ENCODE data around the gene TRIM50.
A peak's percentile ranks its signal among the peaks of the same experiment; 100 is the strongest.
"Not testable (repeated sequence)": the region's sequence is repeated elsewhere in the genome, so short reads cannot be mapped to it uniquely, and the experiment has no call there.

The TRIM50 gene

GRCh38 chr7:73318656-73319204 is 9.2 kb downstream of the TRIM50 start:
- not testable (repeated sequence) for DNase-seq (ENCODE audit: insufficient read length, low spot score); FAIRE-seq

GRCh38 chr7:73316521-73316920 is 11.4 kb downstream of the TRIM50 start:
- FAIRE-seq (no peak), DNase-seq (ENCODE audit: insufficient read length, low spot score) (no peak)

GRCh38 chr7:73314271-73314670 is 13.6 kb downstream of the TRIM50 start:
- FAIRE-seq (no peak), DNase-seq (ENCODE audit: insufficient read length, low spot score) (no peak)

DNA sequence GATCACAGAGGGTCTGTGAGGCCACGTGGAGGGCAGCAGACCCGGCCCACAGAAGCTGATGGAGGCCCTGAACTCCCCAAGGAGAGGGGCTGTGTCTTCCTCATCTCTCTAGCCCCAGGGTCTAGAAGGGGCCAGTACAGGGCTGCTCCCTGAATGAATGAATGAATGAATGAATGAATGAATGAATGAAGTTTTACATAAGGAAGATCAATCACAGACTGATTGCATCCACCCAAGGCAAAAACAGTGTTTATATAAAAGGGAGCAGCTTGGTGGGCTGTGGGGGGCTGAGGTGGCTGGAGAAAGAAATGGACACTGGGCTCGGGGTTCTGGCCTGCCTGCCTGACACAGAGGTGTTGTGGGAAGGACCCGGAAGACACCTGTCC is 14.4 kb downstream of the TRIM50 start:
- no peak for DNase-seq (ENCODE audit: insufficient read length, low spot score)
- no peak for FAIRE-seq

DNA sequence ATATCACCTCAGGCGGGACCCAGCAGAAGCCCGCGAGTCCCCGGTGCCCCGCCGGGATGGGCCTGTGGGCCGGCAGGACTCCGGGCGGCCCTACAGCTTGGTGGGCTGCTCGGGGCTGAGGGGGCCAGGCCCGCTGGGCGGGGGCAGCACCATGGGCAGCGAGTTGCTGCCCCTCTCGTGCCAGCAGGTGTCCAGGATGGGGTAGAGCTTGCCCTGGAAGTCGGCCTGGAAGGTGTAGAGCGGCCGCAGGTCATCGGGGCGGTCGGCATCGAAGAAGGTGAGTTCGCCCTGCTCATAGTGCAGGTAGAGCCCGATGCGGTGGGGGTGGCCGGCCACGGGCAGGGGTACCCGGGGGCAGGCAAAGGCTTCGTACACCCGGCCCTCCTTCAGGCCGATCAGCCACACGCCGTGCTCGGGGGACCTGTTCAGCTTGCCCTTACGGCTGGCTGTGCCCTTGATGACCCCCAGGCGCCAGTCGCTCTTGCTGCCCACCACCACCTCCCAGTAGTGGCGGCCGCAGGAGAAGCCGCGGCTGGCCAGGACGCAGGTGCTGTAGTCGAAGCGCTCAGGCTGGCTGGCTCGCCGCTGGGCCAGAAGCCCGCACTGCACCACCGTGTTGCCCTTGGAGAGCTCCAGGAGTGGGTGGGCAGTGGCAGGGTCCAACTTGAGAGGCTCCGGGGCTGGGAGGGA is 14.9 kb downstream of the TRIM50 start:
- FAIRE-seq: no peak
- no peak for DNase-seq (ENCODE audit: insufficient read length, low spot score)

DNA sequence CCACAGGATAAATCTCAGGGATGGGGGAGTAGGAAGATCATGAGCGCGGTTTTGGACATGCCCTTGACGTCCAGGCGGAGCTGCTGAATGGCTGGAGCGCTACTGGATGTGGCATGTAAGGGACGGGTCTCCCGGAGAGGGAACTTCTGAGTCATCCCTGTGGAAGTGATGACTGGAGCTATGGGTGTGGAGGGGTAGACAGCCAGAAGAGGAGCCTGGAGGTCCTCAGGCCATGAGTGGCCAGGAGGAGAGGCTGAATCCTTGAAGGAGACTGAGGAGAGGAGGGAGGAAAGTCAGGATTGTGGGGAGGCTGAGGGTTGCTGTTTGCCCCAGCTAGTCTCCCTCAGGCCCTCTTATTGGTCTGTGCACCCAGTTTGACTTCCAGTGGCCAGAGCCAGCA is 16.5 kb downstream of the TRIM50 start:
- not testable (repeated sequence) for DNase-seq (ENCODE audit: insufficient read length, low spot score); FAIRE-seq

DNA sequence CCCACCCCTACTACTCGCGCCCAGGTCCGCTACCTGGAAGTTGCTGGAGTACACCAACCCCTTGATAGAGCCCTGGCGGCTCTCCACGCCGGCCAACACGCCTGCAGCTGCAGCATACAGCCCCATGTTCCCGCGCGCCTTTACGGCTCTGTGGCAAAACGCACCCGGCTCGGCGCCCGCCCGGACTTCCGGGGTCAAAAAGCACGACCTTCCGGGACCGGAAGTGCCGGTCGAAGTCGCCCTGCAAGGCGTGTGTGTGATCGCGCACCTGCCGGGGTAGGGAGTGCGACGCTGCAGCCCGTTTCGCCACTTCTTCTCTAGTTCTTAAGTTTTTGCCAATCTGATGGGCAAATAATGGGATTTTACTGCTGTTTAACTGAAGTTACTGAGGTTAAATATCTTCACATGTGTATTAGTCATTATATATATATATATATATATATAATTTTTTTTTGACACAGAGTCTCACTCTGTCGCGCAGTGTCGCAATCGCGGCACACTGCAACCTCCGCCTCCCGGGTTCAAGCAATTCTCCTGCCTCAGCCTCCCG is 19.1 kb downstream of the TRIM50 start, which contains the start of gene NSUN5:
NSUN5 (minus strand) TSS at position 162 of the 550 bp plus-strand sequence; CDS start at position 126, 36 bp downstream.
- DNase-seq (ENCODE audit: insufficient read length, low spot score) (peak; percentile 96), FAIRE-seq (no peak)

DNA sequence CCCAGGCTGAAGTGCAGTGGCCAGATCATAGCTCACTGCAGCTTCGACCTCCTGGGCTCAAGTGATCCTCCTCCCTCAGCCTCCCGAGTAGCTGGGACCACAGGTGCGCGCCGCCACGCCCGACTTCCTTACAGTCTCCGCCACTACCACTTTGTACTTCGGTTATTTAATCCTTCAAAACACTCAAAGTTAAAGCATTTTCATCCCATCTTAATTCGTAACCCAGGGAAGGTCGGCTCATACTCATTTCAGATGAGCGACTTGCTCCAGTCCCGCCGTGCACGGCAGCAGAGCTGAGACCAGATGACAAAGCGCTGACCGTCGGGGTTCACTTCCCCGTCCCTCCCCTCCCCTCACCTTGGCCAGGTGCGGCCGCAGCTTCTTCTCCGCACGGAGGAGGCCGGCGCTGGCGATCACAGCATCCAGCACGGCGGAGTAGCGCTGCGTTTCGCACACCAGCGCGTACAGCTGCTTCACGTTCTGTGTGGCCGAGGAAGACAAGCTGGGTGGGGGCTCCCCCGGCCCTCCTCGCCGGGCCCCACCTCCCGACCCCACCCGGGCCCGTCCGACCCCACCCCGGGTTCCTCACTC is 19.7 kb downstream of the TRIM50 start:
- FAIRE-seq: no peak
- DNase-seq (ENCODE audit: insufficient read length, low spot score): peak; percentile 17

GRCh38 chr7:73307436-73307835 is 20.4 kb downstream of the TRIM50 start:
- DNase-seq (ENCODE audit: insufficient read length, low spot score) (no peak), FAIRE-seq (no peak)

DNA sequence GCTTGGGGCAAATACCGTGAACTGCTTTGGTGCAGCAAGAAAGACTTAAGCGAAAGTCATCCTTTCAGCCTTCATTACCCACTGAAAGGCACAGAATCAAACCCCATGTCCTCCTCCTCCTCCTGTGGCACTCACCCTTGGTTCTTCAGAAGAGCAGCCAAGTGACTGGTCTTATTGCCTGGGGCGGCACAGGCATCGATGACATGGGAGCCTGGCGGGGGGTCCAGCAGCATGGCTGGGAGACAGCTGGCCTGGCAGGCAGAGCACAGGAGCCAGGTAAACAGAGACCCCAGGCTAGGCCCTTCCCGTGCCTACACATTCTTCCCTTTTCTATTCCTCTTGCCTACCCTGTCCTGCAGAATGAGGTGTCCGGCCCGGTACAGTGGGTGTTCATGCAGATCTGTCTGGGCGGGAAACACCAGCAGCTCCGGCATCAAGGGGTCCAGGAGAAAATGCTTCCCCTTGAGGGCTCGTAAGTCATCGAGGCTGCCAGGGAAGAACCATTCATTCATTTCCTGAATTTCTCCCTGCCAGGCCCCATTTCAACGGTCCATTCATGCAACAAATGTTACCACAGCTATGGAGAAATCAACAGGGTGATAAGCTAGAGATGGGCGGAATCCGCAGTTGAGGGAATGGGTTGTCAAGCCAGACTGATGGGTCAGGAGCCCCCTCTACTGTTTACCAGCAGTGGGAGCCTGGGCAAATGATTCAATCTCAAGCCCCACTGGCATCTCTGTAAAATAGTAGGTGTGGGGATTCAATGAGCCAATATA is 23.1 kb downstream of the TRIM50 start:
- FAIRE-seq; DNase-seq (ENCODE audit: insufficient read length, low spot score): not testable (repeated sequence)

DNA sequence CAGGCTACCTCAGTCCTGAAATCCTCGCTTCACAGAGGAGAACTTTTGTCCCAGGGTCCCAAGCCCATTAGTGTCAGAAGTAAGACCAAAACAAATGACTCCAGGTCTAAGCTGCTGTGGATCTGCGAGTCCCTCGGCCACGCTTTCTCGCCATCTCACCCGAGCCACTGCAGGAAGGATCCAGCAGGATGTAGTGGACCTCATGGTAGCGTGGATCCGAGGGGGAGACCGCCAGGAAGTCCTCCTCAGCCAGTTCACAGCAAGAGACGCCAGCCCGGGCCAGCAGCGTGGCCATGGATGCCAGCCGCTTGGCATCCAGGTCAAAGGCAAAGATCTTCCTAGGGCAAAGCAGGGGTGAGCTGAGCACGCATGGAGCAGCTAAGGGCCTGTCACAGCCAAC is 23.8 kb downstream of the TRIM50 start:
- no peak for DNase-seq (ENCODE audit: insufficient read length, low spot score)
- no peak for FAIRE-seq

GRCh38 chr7:73303546-73303945 is 24.3 kb downstream of the TRIM50 start:
- DNase-seq (ENCODE audit: insufficient read length, low spot score): no peak
- no peak for FAIRE-seq

DNA sequence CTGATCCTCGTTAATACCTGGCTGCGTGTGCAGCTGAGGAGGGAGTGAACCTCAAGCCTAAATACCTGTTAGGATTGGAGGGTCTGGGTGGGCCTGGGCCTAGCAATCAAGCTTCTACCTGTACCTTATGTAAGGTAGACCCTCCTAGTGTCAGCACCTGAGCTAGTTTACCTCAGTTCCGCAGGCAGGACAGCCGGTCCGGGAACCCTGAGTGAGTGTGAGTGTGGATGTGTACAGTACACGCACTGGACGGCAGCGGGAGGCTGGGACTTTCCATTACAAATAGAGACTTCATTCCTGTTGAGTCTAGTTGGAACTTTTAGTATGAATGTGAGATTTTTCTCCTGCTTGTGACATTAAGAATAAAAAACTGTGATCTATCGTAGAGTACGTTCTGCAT is 25.0 kb downstream of the TRIM50 start:
- FAIRE-seq; DNase-seq (ENCODE audit: insufficient read length, low spot score): not testable (repeated sequence)

DNA sequence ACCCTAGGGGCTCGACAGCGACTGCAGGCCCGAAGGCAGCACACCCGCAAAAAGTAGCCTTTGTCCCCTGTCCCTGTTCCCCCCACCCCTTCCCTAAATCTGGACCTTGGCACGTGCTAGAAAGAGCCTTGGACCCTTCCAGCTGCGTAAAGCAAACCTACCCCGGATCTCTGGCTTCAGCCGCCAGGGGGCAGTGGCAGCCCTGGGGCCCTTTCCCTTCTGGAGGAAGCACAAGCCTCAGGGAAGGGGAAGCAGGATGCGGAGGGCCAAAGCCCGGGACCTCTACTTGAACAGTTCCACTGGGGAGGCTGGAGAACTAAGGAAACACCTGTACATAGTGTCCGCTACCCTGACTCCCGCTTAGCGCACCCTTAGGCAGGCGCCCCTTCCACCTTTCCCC is 26.8 kb downstream of the TRIM50 start:
- FAIRE-seq; DNase-seq (ENCODE audit: insufficient read length, low spot score): not testable (repeated sequence)

DNA sequence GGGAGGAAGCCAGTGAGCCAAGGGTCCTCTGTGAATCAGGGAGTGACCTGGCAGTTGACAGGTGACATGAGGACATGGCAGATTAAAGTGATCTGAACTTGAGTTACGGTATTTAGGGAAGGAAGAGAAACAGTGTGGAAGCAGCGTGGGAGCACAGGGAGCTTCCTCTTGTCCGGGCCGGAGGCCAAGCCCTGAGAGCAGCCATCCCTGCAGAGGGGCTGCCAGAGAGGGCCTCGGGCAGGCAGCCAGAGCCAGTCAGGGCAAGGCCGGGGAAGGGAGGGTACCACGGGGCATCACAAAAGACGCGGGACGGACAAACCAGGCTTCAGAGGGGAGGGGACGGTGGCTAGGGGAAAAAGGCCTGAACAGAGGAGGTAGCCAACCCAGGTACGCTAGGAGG is 28.1 kb downstream of the TRIM50 start:
- not testable (repeated sequence) for FAIRE-seq; DNase-seq (ENCODE audit: insufficient read length, low spot score)

- not testable (repeated sequence) for DNase-seq (ENCODE audit: insufficient read length, low spot score); FAIRE-seq
Observed at GRCh38 chr7:73297706-73298105, 30.2 kb downstream of the TRIM50 start.

GRCh38 chr7:73297235-73297634 is 30.6 kb downstream of the TRIM50 start:
- not testable (repeated sequence) for DNase-seq (ENCODE audit: insufficient read length, low spot score); FAIRE-seq

- not testable (repeated sequence) for FAIRE-seq; DNase-seq (ENCODE audit: insufficient read length, low spot score)
Observed at GRCh38 chr7:73277210-73277609, 50.7 kb downstream of the TRIM50 start.

- not testable (repeated sequence) for DNase-seq (ENCODE audit: insufficient read length, low spot score); FAIRE-seq
Observed at GRCh38 chr7:73267813-73268212, 60.1 kb downstream of the TRIM50 start.

GRCh38 chr7:73266719-73267368 is 61.0 kb downstream of the TRIM50 start:
- FAIRE-seq: not testable (repeated sequence)

More at GRCh38 chr7:73266719-73267368, 61.0 kb downstream of the TRIM50 start:
- not testable (repeated sequence) for DNase-seq (ENCODE audit: insufficient read length, low spot score)
